Liver (tissue), 9 donors: Measurements from ENCODE around the gene LMOD1. TPM values are rescaled to one million over a fixed set of nuclear protein-coding genes. Genes with fewer than 3 reads are reported as not detected.

Experiments
- DNase-seq: peaks from one replicate; pipeline ENCODE4 v3.0.0-alpha.2; 2017; ENCODE audit warnings: low spot score
- H3K27ac ChIP-seq, 2 donors: one replicate each; pipeline ENCODE4 v1.7.0; 2013; ENCODE audit warnings: inconsistent platforms in 2 of 2, low read length in 2 of 2, control low read depth in 1 of 2, low read depth in 1 of 2, mild to moderate bottlenecking in 1 of 2
- H3K27me3 ChIP-seq, 4 donors: one replicate each; pipeline versions ENCODE4 v1.6.1 to v1.7.0; 2013; ENCODE audit warnings: low read length in 3 of 4, inconsistent platforms in 1 of 4, mild to moderate bottlenecking in 1 of 4, moderate library complexity in 1 of 4; ENCODE audit not compliant: control insufficient read depth in 4 of 4, insufficient read depth in 4 of 4
- H3K36me3 ChIP-seq, 4 donors: one replicate each; pipeline versions ENCODE4 v1.6.1 to v1.7.0; 2013; ENCODE audit warnings: low read length in 3 of 4, mild to moderate bottlenecking in 3 of 4, low read depth in 1 of 4, moderate library complexity in 1 of 4; ENCODE audit not compliant: control insufficient read depth in 4 of 4, insufficient read depth in 3 of 4
- H3K4me1 ChIP-seq, 4 donors: one replicate each; pipeline versions ENCODE4 v1.6.1 to v1.7.0; 2013; ENCODE audit warnings: low read length in 3 of 4, mild to moderate bottlenecking in 3 of 4, moderate library complexity in 1 of 4; ENCODE audit not compliant: control insufficient read depth in 4 of 4, insufficient read depth in 4 of 4
- H3K4me3 ChIP-seq, 3 donors: one replicate each; pipeline versions ENCODE4 v1.6.1 to v1.7.0; 2013; ENCODE audit warnings: low read length in 3 of 3, control low read depth in 1 of 3, low read depth in 1 of 3, mild to moderate bottlenecking in 1 of 3
- H3K9ac ChIP-seq, 2 donors: one replicate each; pipeline ENCODE4 v1.7.0; 2013; ENCODE audit warnings: low read length in 2 of 2, mild to moderate bottlenecking in 2 of 2, moderate library complexity in 2 of 2, control low read depth in 1 of 2, low read depth in 1 of 2
- H3K9me3 ChIP-seq, 4 donors: one replicate each; pipeline versions ENCODE4 v1.6.1 to v1.7.0; 2013; ENCODE audit warnings: low read length in 3 of 4; ENCODE audit not compliant: control insufficient read depth in 4 of 4
- ATF3 ChIP-seq: IDR thresholded peaks from 2 replicates; pipeline ENCODE4 v1.6.1; 2016; ENCODE audit warnings: antibody characterized with exemption
- CTCF ChIP-seq: fragments of 150-350 bp; IDR thresholded peaks from 2 replicates; pipeline ENCODE4 v1.5.1; 2017; ENCODE audit warnings: improper control_type of control experiment, low read depth, low read length; ENCODE audit not compliant: missing input control
- EGR1 ChIP-seq, 2 donors: IDR thresholded peaks; 2 replicates each; pipeline ENCODE4 v1.6.1; 2016 to 2018; ENCODE audit warnings: antibody characterized with exemption in 2 of 2, low read depth in 2 of 2
- FOXA1 ChIP-seq: IDR thresholded peaks from 2 replicates; pipeline ENCODE4 v1.6.1; 2016; ENCODE audit warnings: antibody characterized with exemption
- FOXA2 ChIP-seq: IDR thresholded peaks from 2 replicates; pipeline ENCODE4 v1.6.1; 2016; ENCODE audit warnings: antibody characterized with exemption
- GABPA ChIP-seq, 2 donors: IDR thresholded peaks in 1 of 2; conservative IDR thresholded peaks in 1 of 2; 2 replicates each; pipeline ENCODE4 v1.6.1; 2016; ENCODE audit warnings: antibody characterized with exemption in 2 of 2, mild to moderate bottlenecking in 1 of 2, moderate library complexity in 1 of 2
- HNF4A ChIP-seq, 2 donors: conservative IDR thresholded peaks; 2 replicates each; pipeline ENCODE4 v1.6.1; 2016; ENCODE audit warnings: antibody characterized with exemption in 2 of 2, mild to moderate bottlenecking in 2 of 2
- HNF4G ChIP-seq: IDR thresholded peaks from 2 replicates; pipeline ENCODE4 v1.6.1; 2016; ENCODE audit warnings: antibody characterized with exemption
- JUND ChIP-seq, 2 donors: IDR thresholded peaks; 2 replicates each; pipeline ENCODE4 v1.6.1; 2016; ENCODE audit warnings: antibody characterized with exemption in 2 of 2
- MAX ChIP-seq: IDR thresholded peaks from 2 replicates; pipeline ENCODE4 v1.6.1; 2016; ENCODE audit warnings: antibody characterized with exemption
- NR2F2 ChIP-seq: IDR thresholded peaks from 2 replicates; pipeline ENCODE4 v1.6.1; 2016; ENCODE audit warnings: antibody characterized with exemption
- REST ChIP-seq: IDR thresholded peaks from 2 replicates; pipeline ENCODE4 v1.6.1; 2016; ENCODE audit warnings: antibody characterized with exemption, mild to moderate bottlenecking
- RXRA ChIP-seq, 2 donors: IDR thresholded peaks; 2 replicates each; pipeline ENCODE4 v1.6.1; 2017 to 2018; ENCODE audit warnings: antibody characterized with exemption in 2 of 2, mild to moderate bottlenecking in 1 of 2
- SP1 ChIP-seq: IDR thresholded peaks from 2 replicates; pipeline ENCODE4 v1.6.1; 2018; ENCODE audit warnings: antibody characterized with exemption, mild to moderate bottlenecking
- TAF1 ChIP-seq: conservative IDR thresholded peaks from 2 replicates; pipeline ENCODE4 v1.6.1; 2016; ENCODE audit warnings: antibody characterized with exemption, mild to moderate bottlenecking
- YY1 ChIP-seq: IDR thresholded peaks from 2 replicates; pipeline ENCODE4 v1.6.1; 2016; ENCODE audit warnings: antibody characterized with exemption, mild to moderate bottlenecking
- ZBTB33 ChIP-seq: IDR thresholded peaks from 2 replicates; pipeline ENCODE4 v1.6.1; 2016; ENCODE audit warnings: antibody characterized with exemption
- WGBS: extraction: QIAGEN DNeasy Blood & Tissue Kit; methylation state at CpG from one replicate; pipeline ENCODE4 v1.1.7; 2013; 5-methylcytosine and 5-hydroxymethylcytosine counted together
- polyA plus RNA-seq, 2 donors: library from polyadenylated mRNA; stranded (reverse) in 1 of 2; unstranded in 1 of 2; fragments of 200-250 nt in 1 of 2; fragments of >200 nt in 1 of 2; fragmentation: Nextera tagmentation in 1 of 2; extraction: Ambion mirVana in 1 of 2; gene quantifications; one replicate each; pipeline versions ENCODE4 v1.2.1 to v1.2.3, GENCODE V29; 2013 to 2015
- total RNA-seq, 2 donors: library from RNA; depleted of rRNA; stranded (reverse); fragments of >200 nt; gene quantifications; one replicate each; pipeline ENCODE4 v1.2.3, GENCODE V29; 2014
- donor health status: healthy.
- donor health status: healthy.
- donor health status: healthy.
- donor health status: healthy.
- donor health status: healthy.

The LMOD1 gene
- total and polyA plus RNA-seq, 4 donors, result 0.14 to 4.4 (median 2.2) TPM

GRCh38 chr1:201966171-201966570 is 19.8 kb upstream of the LMOD1 start:
- WGBS, result 99% methylated on average over 5 of the region's 5 CpGs
- Histone ChIP-seq H3K9ac (no peak overlapping the region), H3K36me3 (peaks cover 18 to 75% (median 65%) of the 10 kb centered on the region in 4 donors), H3K9me3 (no peaks in the 10 kb centered on the region), H3K4me1 (no peaks in the 10 kb centered on the region), H3K27me3 (no peaks in the 10 kb centered on the region), H3K4me3 (no peak overlapping the region), H3K27ac (no peak overlapping the region)
- DNase-seq, result no peak
- TF ChIP-seq RXRA (IDR thresholded peaks at IDR 0.05) (no peak), ZBTB33 (no peak), TAF1 (no peak), CTCF (no peak), MAX (no peak), SP1 (no peak), HNF4G (no peak), HNF4A (conservative IDR thresholded peaks at IDR 0.05) (no peak), EGR1 (IDR thresholded peaks at IDR 0.05; ENCODE audit: low read depth in 2 of 2) (no peak), NR2F2 (no peak), FOXA1 (no peak), REST (no peak), GABPA (IDR thresholded peaks at IDR 0.05 in 1 of 2, conservative IDR thresholded peaks at IDR 0.05 in 1 of 2) (no peak), FOXA2 (no peak), ATF3 (no peak), JUND (IDR thresholded peaks at IDR 0.05) (no peak)

GRCh38 chr1:201964261-201964660 is 17.9 kb upstream of the LMOD1 start:
- H3K36me3 ChIP-seq, result peaks cover 17 to 66% (median 57%) of the 10 kb centered on the region in 4 donors
- H3K27ac ChIP-seq, result no peak overlapping the region
- H3K9me3 ChIP-seq, result no peaks in the 10 kb centered on the region
- H3K4me3 ChIP-seq, result no peak overlapping the region
- no peak for DNase-seq
- H3K9ac ChIP-seq, result no peak overlapping the region
- no peak for TF ChIP-seq YY1
- TF ChIP-seq MAX, result no peak
- TF ChIP-seq HNF4G, result no peak
- no peak for TF ChIP-seq FOXA1
- TF ChIP-seq ATF3, result no peak
- no peak for TF ChIP-seq EGR1 (IDR thresholded peaks at IDR 0.05; ENCODE audit: low read depth in 2 of 2)
- no peak for TF ChIP-seq ZBTB33
- no peak for TF ChIP-seq FOXA2
- no peak for TF ChIP-seq CTCF
- no peaks in the 10 kb centered on the region for H3K27me3 ChIP-seq
- WGBS, result 91% methylated on average over 1 of the region's 1 CpG
- H3K4me1 ChIP-seq, result no peaks in the 10 kb centered on the region
